GM12873 (cell line): ENCODE measurements around the gene CD300LB.

ENCODE experiments used
- CTCF ChIP-seq: IDR thresholded peaks from 2 replicates; pipeline ENCODE4 v1.5.1; 2012; ENCODE audit warnings: low read depth, mild to moderate bottlenecking, moderate library complexity, low read length, control low read depth; ENCODE audit not compliant: insufficient read depth; ENCODE audit errors: missing control alignments

The CD300LB gene

GRCh38 chr17:74569020-74570003 is 38.0 kb upstream of the CD300LB start:
- TF ChIP-seq CTCF: no peak

- no peak for TF ChIP-seq CTCF
These were observed 37.0 kb upstream of the CD300LB start for GRCh38 chr17:74568106-74568873.

- TF ChIP-seq CTCF: no peak
These were observed 36.1 kb upstream of the CD300LB start, which contains the start of gene CD300H for GRCh38 chr17:74567397-74567796. TSS of gene CD300H (minus strand) at chr17:74567509.

GRCh38 chr17:74566132-74566753 is 35.0 kb upstream of the CD300LB start:
- TF ChIP-seq CTCF: peak; percentile 90

GRCh38 chr17:74565126-74565525 is 33.9 kb upstream of the CD300LB start:
- no peak for TF ChIP-seq CTCF

GRCh38 chr17:74563358-74563757 is 32.1 kb upstream of the CD300LB start:
- TF ChIP-seq CTCF: no peak

- TF ChIP-seq CTCF: no peak
These were observed 30.3 kb upstream of the CD300LB start for GRCh38 chr17:74561586-74561985.
